HL-60 (cell line): ENCODE measurements around the gene ZBTB46.

Experiments
- CTCF ChIP-seq: IDR thresholded peaks from one replicate; pipeline ENCODE4 v1.5.1; 2011; ENCODE audit warnings: low read length, control low read depth, inconsistent platforms; ENCODE audit not compliant: insufficient read depth
- POLR2AphosphoS5 ChIP-seq: IDR thresholded peaks from 2 replicates; pipeline ENCODE4 v1.6.1; 2012; ENCODE audit warnings: low read depth
- REST ChIP-seq: IDR thresholded peaks from 2 replicates; pipeline ENCODE4 v1.6.1; 2012; ENCODE audit warnings: low read depth; ENCODE audit not compliant: insufficient replicate concordance

- TF ChIP-seq CTCF (no peak), POLR2AphosphoS5 (no peak; the same call in 1 of the 2 replicates), REST (no peak)
These were observed 137.1 kb downstream of the ZBTB46 start for GRCh38 chr20:63693733-63694583.
